GM12878 (cell line): Measurements from ENCODE around the gene ALCAM.

Experiments
- CBX5 ChIP-seq: sonication (generic); IDR thresholded peaks from 2 replicates; pipeline ENCODE4 v1.6.1; 2016; ENCODE audit warnings: low read depth, moderate library complexity, mild to moderate bottlenecking, inconsistent platforms
- CHD4 ChIP-seq: fragments of 200-600 bp; sonication (generic); IDR thresholded peaks from 2 replicates; pipeline ENCODE4 v1.6.1; 2016; ENCODE audit warnings: mild to moderate bottlenecking
- EZH2 ChIP-seq: IDR thresholded peaks from 2 replicates; pipeline ENCODE4 v1.6.1; 2012; ENCODE audit warnings: low read depth, mild to moderate bottlenecking, control low read depth, inconsistent platforms, low read length, borderline replicate concordance; ENCODE audit not compliant: control insufficient read depth
- NFIC ChIP-seq: IDR thresholded peaks from 2 replicates; pipeline ENCODE4 v1.6.1; 2012; ENCODE audit warnings: low read depth, mild to moderate bottlenecking, inconsistent platforms, low read length, moderate library complexity
- PAX5 ChIP-seq: IDR thresholded peaks from 2 replicates; pipeline ENCODE4 v1.6.1; 2011; ENCODE audit warnings: low read depth, low read length, borderline replicate concordance
- POLR2A ChIP-seq: IDR thresholded peaks from 2 replicates; pipeline ENCODE4 v1.6.1; 2011; ENCODE audit warnings: low read depth, mild to moderate bottlenecking, low read length
- TF ChIP-seq, protein P1 (sequence below), 3 experiments: IDR thresholded peaks in 2 of 3; conservative IDR thresholded peaks in 1 of 3; 2 replicates each; pipeline ENCODE4 v1.5.1; 2011; ENCODE audit warnings: low read depth in 3 of 3, low read length in 3 of 3, mild to moderate bottlenecking in 3 of 3, control low read depth in 2 of 3, moderate library complexity in 2 of 3, inconsistent platforms in 1 of 3, mixed read lengths in 1 of 3; ENCODE audit not compliant: control insufficient read depth in 2 of 3, insufficient read depth in 1 of 3; ENCODE audit errors: extremely low read depth in 1 of 3
- TF ChIP-seq, protein P2 (sequence below): IDR thresholded peaks from 2 replicates; pipeline ENCODE4 v1.6.1; 2011; ENCODE audit warnings: low read depth, mild to moderate bottlenecking, low read length, moderate library complexity, borderline replicate concordance; ENCODE audit errors: extremely low read depth
- TF ChIP-seq, protein P3 (sequence below): fragments of 450-650 bp; formaldehyde crosslinking; IDR thresholded peaks from 2 replicates; pipeline ENCODE4 v1.4.0; 2022; ENCODE audit warnings: mild to moderate bottlenecking, moderate library complexity

DNA sequence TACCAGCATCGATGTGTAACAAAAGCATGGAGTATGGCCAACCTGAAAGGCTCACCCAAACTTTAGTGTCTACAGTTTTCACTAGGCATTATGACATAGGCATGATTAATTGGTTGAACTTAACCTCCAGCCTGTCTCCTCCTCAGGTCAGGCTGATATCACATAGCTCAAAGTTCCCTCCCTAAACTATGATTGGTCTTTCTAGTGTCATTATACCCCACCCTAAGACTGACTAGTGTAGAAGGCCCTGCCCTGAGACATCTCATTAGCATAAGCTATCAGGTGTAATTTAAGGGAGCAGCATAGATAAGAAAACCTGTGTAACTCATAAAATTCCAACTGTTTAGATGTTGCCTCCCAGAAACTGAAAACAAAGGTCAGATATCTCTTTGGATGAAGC lies 195.2 kb downstream of the ALCAM start:
- TF ChIP-seq, protein P1, sequence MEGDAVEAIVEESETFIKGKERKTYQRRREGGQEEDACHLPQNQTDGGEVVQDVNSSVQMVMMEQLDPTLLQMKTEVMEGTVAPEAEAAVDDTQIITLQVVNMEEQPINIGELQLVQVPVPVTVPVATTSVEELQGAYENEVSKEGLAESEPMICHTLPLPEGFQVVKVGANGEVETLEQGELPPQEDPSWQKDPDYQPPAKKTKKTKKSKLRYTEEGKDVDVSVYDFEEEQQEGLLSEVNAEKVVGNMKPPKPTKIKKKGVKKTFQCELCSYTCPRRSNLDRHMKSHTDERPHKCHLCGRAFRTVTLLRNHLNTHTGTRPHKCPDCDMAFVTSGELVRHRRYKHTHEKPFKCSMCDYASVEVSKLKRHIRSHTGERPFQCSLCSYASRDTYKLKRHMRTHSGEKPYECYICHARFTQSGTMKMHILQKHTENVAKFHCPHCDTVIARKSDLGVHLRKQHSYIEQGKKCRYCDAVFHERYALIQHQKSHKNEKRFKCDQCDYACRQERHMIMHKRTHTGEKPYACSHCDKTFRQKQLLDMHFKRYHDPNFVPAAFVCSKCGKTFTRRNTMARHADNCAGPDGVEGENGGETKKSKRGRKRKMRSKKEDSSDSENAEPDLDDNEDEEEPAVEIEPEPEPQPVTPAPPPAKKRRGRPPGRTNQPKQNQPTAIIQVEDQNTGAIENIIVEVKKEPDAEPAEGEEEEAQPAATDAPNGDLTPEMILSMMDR (IDR thresholded peaks at IDR 0.05 in 2 of 3, conservative IDR thresholded peaks at IDR 0.05 in 1 of 3; ENCODE audit: control insufficient read depth in 2 of 3, extremely low read depth in 1 of 3, insufficient read depth in 1 of 3, low read depth in 3 of 3, low read length in 3 of 3), result no peak
- TF ChIP-seq CBX5 (no peak), PAX5 (no peak), POLR2A (no peak), EZH2 (no peak), NFIC (no peak), CHD4 (no peak)
- TF ChIP-seq, protein P2, sequence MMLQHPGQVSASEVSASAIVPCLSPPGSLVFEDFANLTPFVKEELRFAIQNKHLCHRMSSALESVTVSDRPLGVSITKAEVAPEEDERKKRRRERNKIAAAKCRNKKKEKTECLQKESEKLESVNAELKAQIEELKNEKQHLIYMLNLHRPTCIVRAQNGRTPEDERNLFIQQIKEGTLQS, result no peak
- TF ChIP-seq, protein P3, sequence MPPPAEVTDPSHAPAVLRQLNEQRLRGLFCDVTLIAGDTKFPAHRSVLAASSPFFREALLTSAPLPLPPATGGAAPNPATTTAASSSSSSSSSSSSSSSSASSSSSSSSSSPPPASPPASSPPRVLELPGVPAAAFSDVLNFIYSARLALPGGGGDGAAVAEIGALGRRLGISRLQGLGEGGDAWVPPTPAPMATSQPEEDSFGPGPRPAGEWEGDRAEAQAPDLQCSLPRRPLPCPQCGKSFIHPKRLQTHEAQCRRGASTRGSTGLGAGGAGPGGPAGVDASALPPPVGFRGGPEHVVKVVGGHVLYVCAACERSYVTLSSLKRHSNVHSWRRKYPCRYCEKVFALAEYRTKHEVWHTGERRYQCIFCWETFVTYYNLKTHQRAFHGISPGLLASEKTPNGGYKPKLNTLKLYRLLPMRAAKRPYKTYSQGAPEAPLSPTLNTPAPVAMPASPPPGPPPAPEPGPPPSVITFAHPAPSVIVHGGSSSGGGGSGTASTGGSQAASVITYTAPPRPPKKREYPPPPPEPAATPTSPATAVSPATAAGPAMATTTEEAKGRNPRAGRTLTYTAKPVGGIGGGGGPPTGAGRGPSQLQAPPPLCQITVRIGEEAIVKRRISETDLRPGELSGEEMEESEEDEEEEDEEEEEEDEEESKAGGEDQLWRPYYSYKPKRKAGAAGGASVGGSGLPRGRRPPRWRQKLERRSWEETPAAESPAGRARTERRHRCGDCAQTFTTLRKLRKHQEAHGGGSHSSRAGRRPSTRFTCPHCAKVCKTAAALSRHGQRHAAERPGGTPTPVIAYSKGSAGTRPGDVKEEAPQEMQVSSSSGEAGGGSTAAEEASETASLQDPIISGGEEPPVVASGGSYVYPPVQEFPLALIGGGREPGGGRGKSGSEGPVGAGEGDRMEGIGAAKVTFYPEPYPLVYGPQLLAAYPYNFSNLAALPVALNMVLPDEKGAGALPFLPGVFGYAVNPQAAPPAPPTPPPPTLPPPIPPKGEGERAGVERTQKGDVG (CRISPR knock-in tag), result no peak
